ENCODE results near the gene GUCY1A1.

The GUCY1A1 gene

GRCh38 chr4:155734065-155734464 is 67.4 kb downstream of the GUCY1A1 start:
- no peak for TF ChIP-seq CTCF (IDR thresholded peaks at IDR 0.05; ENCODE audit: low read depth, low read length, missing control alignments)
- no peak for DNase-seq (ENCODE audit: low read depth)
- H3K4me3 ChIP-seq (ENCODE audit: low read depth, low read length): no peak overlapping the region

DNA sequence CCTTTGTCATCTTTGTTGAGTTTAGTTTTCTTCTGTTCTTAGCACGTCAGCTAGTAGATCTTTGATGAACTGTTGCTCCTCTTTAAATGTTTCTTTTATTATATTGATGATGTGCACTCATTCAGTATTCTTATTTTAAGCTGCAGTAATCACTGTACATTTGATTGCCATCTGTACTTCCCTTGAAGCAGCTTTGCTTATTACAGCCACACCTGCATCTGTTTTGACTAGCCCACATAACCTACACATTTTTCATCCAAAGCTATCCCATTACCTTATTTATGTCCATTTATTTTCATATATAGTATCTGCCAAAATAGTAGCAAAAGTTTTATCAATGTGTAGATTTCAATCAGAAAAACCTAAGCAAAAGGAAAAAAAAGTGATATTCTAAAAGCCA is 68.3 kb downstream of the GUCY1A1 start:
- DNase-seq (ENCODE audit: low read depth): no peak
- TF ChIP-seq CTCF (IDR thresholded peaks at IDR 0.05; ENCODE audit: low read depth, low read length, missing control alignments): no peak
- H3K4me3 ChIP-seq (ENCODE audit: low read depth, low read length): no peak overlapping the region

- H3K4me3 ChIP-seq (ENCODE audit: low read depth, low read length): no peak overlapping the region
- TF ChIP-seq CTCF (IDR thresholded peaks at IDR 0.05; ENCODE audit: low read depth, low read length, missing control alignments): no peak
- DNase-seq (ENCODE audit: low read depth): no peak
Observed at GRCh38 chr4:155735496-155735895, 68.8 kb downstream of the GUCY1A1 start.

GRCh38 chr4:155738548-155738947 is 71.9 kb downstream of the GUCY1A1 start:
- H3K4me3 ChIP-seq (ENCODE audit: low read depth, low read length): no peak overlapping the region
- no peak for DNase-seq (ENCODE audit: low read depth)
- no peak for TF ChIP-seq CTCF (IDR thresholded peaks at IDR 0.05; ENCODE audit: low read depth, low read length, missing control alignments)

GRCh38 chr4:155741546-155741945 is 74.9 kb downstream of the GUCY1A1 start:
- no peak for TF ChIP-seq CTCF (IDR thresholded peaks at IDR 0.05; ENCODE audit: low read depth, low read length, missing control alignments)
- no peak for DNase-seq (ENCODE audit: low read depth)

GRCh38 chr4:155742310-155743015 is 75.8 kb downstream of the GUCY1A1 start:
- no peak overlapping the region for H3K4me3 ChIP-seq (ENCODE audit: low read depth, low read length)
- no peak for TF ChIP-seq CTCF (IDR thresholded peaks at IDR 0.05; ENCODE audit: low read depth, low read length, missing control alignments)
- no peak for DNase-seq (ENCODE audit: low read depth)

More at GRCh38 chr4:155741546-155741945, 74.9 kb downstream of the GUCY1A1 start:
- H3K4me3 ChIP-seq (ENCODE audit: low read depth, low read length): no peak overlapping the region

- no peak for DNase-seq (ENCODE audit: low read depth)
- no peak overlapping the region for H3K4me3 ChIP-seq (ENCODE audit: low read depth, low read length)
- no peak for TF ChIP-seq CTCF (IDR thresholded peaks at IDR 0.05; ENCODE audit: low read depth, low read length, missing control alignments)
Observed at GRCh38 chr4:155745984-155746383, 79.3 kb downstream of the GUCY1A1 start.
